A673 (cell line): ENCODE data around the gene FRMD3.

ENCODE experiments used
- EZH2 ChIP-seq: fragments of 200-600 bp; sonication (generic); IDR thresholded peaks from 2 replicates; pipeline ENCODE4 v1.6.1; 2017; ENCODE audit warnings: borderline replicate concordance, low read depth, mild to moderate bottlenecking, mixed read lengths, antibody characterized with exemption, low read length; ENCODE audit not compliant: poor library complexity, severe bottlenecking
- TF ChIP-seq, protein P1 (sequence below): fragments of 300-800, 200-600 bp; sonication (generic); conservative IDR thresholded peaks from 2 replicates; pipeline ENCODE4 v1.5.1; 2017; ENCODE audit warnings: low read depth, mild to moderate bottlenecking, antibody characterized with exemption, low read length, moderate library complexity, mixed read lengths

DNA sequence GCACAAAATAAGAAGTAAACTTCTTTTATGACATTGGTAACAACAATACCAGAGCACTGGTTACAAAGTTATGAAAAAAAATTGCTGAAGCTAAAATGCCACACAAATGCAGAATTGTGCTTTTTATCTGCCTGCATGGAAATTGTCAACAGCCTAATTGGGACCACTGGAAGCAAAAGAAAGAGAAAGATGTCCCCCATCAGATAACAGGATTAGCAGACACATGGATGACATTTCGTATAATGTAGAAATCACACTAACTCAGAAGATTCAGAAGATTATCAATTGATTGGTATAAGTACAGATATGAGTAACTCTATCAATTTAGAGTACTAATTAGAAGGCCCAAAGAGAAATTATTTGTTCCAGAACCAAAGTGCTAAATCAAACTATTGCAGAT lies 19.1 kb upstream of the FRMD3 start:
- TF ChIP-seq, protein P1, sequence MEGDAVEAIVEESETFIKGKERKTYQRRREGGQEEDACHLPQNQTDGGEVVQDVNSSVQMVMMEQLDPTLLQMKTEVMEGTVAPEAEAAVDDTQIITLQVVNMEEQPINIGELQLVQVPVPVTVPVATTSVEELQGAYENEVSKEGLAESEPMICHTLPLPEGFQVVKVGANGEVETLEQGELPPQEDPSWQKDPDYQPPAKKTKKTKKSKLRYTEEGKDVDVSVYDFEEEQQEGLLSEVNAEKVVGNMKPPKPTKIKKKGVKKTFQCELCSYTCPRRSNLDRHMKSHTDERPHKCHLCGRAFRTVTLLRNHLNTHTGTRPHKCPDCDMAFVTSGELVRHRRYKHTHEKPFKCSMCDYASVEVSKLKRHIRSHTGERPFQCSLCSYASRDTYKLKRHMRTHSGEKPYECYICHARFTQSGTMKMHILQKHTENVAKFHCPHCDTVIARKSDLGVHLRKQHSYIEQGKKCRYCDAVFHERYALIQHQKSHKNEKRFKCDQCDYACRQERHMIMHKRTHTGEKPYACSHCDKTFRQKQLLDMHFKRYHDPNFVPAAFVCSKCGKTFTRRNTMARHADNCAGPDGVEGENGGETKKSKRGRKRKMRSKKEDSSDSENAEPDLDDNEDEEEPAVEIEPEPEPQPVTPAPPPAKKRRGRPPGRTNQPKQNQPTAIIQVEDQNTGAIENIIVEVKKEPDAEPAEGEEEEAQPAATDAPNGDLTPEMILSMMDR = no peak
- TF ChIP-seq EZH2 = no peak
